ENCODE results near the gene INSYN2B. TPM values are rescaled to one million over a fixed set of nuclear protein-coding genes. Genes with fewer than 3 reads are reported as not detected.

The INSYN2B gene
- total and polyA plus RNA-seq, 2 experiments from 2014 or later = not detected

DNA sequence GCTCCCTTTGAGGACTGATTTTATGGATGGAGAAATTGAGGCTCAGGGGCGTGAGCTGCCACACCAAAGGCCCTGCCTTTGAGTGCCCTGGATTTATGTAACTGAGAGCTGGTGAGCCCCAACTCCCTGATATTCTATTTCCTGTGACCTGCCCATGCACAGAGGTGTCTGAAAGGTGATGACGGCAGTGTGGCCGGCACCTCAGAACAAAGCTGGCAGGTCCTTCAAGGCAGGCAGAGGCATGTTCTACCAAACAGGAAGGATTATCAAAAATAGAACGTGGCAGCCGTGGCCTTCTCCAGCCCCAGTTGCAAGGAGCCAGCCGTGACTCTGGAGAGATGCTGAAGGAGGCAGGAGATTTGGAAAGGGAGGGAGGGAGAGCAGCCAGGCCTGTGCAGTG, 36.2 kb downstream of the INSYN2B start:
- Mint-ChIP-seq H3K9me3 (no peaks in the 10 kb centered on the region), H3K4me3 (no peak overlapping the region), H3K27me3 (ENCODE audit: insufficient read depth, low read depth, poor library complexity) (peaks cover 2% of the 10 kb centered on the region), H3K27ac (no peak overlapping the region), H3K4me1 (peaks cover 24% of the 10 kb centered on the region), H3K36me3 (ENCODE audit: low read depth) (no peaks in the 10 kb centered on the region)
- Histone ChIP-seq H3K4me1 (ENCODE audit: insufficient read depth) (peaks cover 9% of the 10 kb centered on the region), H4K20me1 (replicated peaks; ENCODE audit: insufficient read depth) (no peaks in the 10 kb centered on the region), H3K9me2 (ENCODE audit: insufficient read depth) (no peaks in the 10 kb centered on the region), H3K27ac (ENCODE audit: low read depth) (no peak overlapping the region), H3K27me3 (ENCODE audit: insufficient read depth) (no peaks in the 10 kb centered on the region), H3K4me3 (no peak overlapping the region), H3K79me2 (replicated peaks; ENCODE audit: insufficient read depth) (no peaks in the 10 kb centered on the region), H3F3A (replicated peaks; ENCODE audit: low read depth) (no peaks in the 10 kb centered on the region), H2AFZ (no peak overlapping the region), H3K36me3 (ENCODE audit: insufficient read depth) (no peaks in the 10 kb centered on the region), H3K4me2 (no peak overlapping the region)
- no peak for TF ChIP-seq CTCF (conservative IDR thresholded peaks at IDR 0.05; ENCODE audit: low read depth in 2 of 2)
- no peak for TF ChIP-seq ZNF462 (CRISPR knock-in tag; IDR thresholded peaks at IDR 0.05)
- no peak for TF ChIP-seq ZNF114 (CRISPR knock-in tag; IDR thresholded peaks at IDR 0.05)
- no peak for TF ChIP-seq STAT1 (IDR thresholded peaks at IDR 0.05; ENCODE audit: unreplicated experiment)
- no peak for TF ChIP-seq JUNB (IDR thresholded peaks at IDR 0.05; ENCODE audit: unreplicated experiment)
- TF ChIP-seq, protein P1, sequence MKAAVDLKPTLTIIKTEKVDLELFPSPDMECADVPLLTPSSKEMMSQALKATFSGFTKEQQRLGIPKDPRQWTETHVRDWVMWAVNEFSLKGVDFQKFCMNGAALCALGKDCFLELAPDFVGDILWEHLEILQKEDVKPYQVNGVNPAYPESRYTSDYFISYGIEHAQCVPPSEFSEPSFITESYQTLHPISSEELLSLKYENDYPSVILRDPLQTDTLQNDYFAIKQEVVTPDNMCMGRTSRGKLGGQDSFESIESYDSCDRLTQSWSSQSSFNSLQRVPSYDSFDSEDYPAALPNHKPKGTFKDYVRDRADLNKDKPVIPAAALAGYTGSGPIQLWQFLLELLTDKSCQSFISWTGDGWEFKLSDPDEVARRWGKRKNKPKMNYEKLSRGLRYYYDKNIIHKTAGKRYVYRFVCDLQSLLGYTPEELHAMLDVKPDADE (IDR thresholded peaks at IDR 0.05) = no peak
- TF ChIP-seq POLR2AphosphoS5 (IDR thresholded peaks at IDR 0.05; ENCODE audit: low read depth) = no peak
- no peak for TF ChIP-seq ZNF331 (CRISPR knock-in tag; IDR thresholded peaks at IDR 0.05; ENCODE audit: low read depth)
- no peak for TF ChIP-seq NANOG (IDR thresholded peaks at IDR 0.05; ENCODE audit: borderline replicate concordance)
- TF ChIP-seq EZH2phosphoT487 (IDR thresholded peaks at IDR 0.05; ENCODE audit: unreplicated experiment) = no peak
- TF ChIP-seq, protein P2, sequence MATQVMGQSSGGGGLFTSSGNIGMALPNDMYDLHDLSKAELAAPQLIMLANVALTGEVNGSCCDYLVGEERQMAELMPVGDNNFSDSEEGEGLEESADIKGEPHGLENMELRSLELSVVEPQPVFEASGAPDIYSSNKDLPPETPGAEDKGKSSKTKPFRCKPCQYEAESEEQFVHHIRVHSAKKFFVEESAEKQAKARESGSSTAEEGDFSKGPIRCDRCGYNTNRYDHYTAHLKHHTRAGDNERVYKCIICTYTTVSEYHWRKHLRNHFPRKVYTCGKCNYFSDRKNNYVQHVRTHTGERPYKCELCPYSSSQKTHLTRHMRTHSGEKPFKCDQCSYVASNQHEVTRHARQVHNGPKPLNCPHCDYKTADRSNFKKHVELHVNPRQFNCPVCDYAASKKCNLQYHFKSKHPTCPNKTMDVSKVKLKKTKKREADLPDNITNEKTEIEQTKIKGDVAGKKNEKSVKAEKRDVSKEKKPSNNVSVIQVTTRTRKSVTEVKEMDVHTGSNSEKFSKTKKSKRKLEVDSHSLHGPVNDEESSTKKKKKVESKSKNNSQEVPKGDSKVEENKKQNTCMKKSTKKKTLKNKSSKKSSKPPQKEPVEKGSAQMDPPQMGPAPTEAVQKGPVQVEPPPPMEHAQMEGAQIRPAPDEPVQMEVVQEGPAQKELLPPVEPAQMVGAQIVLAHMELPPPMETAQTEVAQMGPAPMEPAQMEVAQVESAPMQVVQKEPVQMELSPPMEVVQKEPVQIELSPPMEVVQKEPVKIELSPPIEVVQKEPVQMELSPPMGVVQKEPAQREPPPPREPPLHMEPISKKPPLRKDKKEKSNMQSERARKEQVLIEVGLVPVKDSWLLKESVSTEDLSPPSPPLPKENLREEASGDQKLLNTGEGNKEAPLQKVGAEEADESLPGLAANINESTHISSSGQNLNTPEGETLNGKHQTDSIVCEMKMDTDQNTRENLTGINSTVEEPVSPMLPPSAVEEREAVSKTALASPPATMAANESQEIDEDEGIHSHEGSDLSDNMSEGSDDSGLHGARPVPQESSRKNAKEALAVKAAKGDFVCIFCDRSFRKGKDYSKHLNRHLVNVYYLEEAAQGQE (IDR thresholded peaks at IDR 0.05; ENCODE audit: unreplicated experiment) = no peak
- no peak for TF ChIP-seq EZH2 (IDR thresholded peaks at IDR 0.05; ENCODE audit: low read depth, unreplicated experiment)
- no peak for TF ChIP-seq CREB1 (CRISPR knock-in tag; IDR thresholded peaks at IDR 0.05; ENCODE audit: low read depth)
- DNase-seq (ENCODE audit: low spot score) = no peak
- no peak for ATAC-seq
